Right lobe of liver (tissue), 4 donors: Measurements from ENCODE around the gene PSME2.

Experiments
- POLR2A ChIP-seq: fragments of 450-650 bp; IDR thresholded peaks from one replicate; pipeline ENCODE4 v1.6.1; 2017; ENCODE audit warnings: antibody characterized with exemption, mild to moderate bottlenecking
- TF ChIP-seq, protein P1 (sequence below), 4 donors: fragments of 200-600 bp in 3 of 4; fragments of 450-650 bp in 1 of 4; IDR thresholded peaks; one replicate each; pipeline versions ENCODE4 v1.5.1 to v1.8.0; 2016 to 2022; ENCODE audit warnings: antibody characterized with exemption in 4 of 4, mild to moderate bottlenecking in 2 of 4
- donor health status: DM: no; HTN: no; CAD: no.
- donor health status: DM: no; HTN: no; CAD: no.
- donor health status: DM: no; HTN: yes; CAD: no.

DNA sequence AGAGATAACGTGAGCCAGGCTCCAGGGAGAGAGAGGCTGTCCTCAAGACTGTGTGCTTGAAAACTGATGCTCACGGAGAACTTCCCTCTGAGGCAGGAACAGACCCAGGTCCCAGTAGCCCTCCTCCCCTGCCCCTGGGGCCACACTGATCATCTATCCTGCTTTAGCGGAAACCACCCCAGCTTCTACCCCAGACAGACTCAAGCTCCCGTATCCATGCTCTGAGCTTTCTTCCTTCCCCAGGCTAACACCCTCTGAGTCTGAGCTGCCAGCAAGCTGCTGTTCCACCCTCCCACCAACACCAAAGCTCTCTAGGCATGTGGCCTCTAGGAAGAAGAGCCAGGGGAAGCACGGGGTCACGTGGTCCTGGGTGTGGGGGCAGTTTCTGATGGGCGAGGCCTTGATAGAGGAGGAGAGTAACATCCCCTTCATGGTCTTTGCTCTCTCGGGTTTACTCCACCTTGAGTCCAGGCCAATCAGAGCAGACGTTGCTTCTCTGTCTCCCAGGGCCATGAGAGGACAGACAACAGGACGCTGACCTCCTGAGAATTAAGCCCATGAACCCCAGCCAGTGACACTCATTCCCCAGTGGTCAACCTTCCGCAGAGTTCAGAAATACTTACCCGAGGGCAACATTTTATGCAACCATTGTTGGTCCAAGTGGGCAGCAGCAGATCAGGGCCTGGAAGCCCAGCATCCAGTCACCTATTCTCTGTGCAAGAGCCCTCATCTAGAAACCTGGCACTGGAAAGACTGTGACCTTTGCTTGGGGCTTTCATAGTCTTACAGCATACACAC, 50.9 kb downstream of the PSME2 start:
- peak; percentile 93 for TF ChIP-seq POLR2A
- TF ChIP-seq, protein P1, sequence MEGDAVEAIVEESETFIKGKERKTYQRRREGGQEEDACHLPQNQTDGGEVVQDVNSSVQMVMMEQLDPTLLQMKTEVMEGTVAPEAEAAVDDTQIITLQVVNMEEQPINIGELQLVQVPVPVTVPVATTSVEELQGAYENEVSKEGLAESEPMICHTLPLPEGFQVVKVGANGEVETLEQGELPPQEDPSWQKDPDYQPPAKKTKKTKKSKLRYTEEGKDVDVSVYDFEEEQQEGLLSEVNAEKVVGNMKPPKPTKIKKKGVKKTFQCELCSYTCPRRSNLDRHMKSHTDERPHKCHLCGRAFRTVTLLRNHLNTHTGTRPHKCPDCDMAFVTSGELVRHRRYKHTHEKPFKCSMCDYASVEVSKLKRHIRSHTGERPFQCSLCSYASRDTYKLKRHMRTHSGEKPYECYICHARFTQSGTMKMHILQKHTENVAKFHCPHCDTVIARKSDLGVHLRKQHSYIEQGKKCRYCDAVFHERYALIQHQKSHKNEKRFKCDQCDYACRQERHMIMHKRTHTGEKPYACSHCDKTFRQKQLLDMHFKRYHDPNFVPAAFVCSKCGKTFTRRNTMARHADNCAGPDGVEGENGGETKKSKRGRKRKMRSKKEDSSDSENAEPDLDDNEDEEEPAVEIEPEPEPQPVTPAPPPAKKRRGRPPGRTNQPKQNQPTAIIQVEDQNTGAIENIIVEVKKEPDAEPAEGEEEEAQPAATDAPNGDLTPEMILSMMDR (IDR thresholded peaks at IDR 0.05), result peak in 1 of 4 donors; percentile 7
